Mucosa of descending colon (tissue), 3 donors: ENCODE results near the gene RNF39. TPM values are rescaled to one million over a fixed set of nuclear protein-coding genes. Genes with fewer than 3 reads are reported as not detected.
A peak's percentile ranks its signal among the peaks of the same experiment; 100 is the strongest.

Experiments
- ATAC-seq: fragments of 200-7000 bp; cut with Tn5 transposase; one replicate; pipeline ENCODE4 v1.9.1; 2020; ENCODE audit warnings: mild to moderate bottlenecking, moderate library complexity
- DNase-seq, 3 donors: peaks; one replicate each; pipeline ENCODE4 v3.0.0-alpha.2; 2020
- H3K36me3 ChIP-seq: fragments of 200-600 bp; one replicate; pipeline ENCODE4 v1.8.0; 2021; ENCODE audit warnings: low read depth, mild to moderate bottlenecking
- H3K4me1 ChIP-seq: fragments of 200-600 bp; one replicate; pipeline ENCODE4 v1.8.0; 2021; ENCODE audit warnings: low read depth, mild to moderate bottlenecking
- H3K4me3 ChIP-seq: fragments of 200-600 bp; one replicate; pipeline ENCODE4 v1.8.0; 2021; ENCODE audit warnings: mild to moderate bottlenecking
- H3K9me3 ChIP-seq: fragments of 200-600 bp; one replicate; pipeline ENCODE4 v1.8.0; 2021; ENCODE audit warnings: mild to moderate bottlenecking
- intact Hi-C, 2 donors: fragments of 100-400 bp; cut with DNase I in 1 of 2; cut with micrococcal nuclease in 1 of 2; formaldehyde crosslinking; loops; one replicate each; pipeline versions ENCODE4 v1.11.0 to v1.11.1; 2022; cut with DNase I, micrococcal nuclease
- total RNA-seq, 3 donors: library from RNA; stranded (reverse); fragmentation: NEBNext Ultra II Directional in 2 of 3; extraction: Animal tissue kit (Norgen Biotek cat#: 25700) in 2 of 3; gene quantifications; one replicate each; pipeline versions ENCODE4 v1.2.1 to v1.2.4, GENCODE V29; 2021 to 2023
- TF ChIP-seq, protein P1 (sequence below): fragments of 200-600 bp; IDR thresholded peaks from one replicate; pipeline ENCODE4 v1.8.0; 2022; ENCODE audit warnings: antibody characterized with exemption, mild to moderate bottlenecking
- donor health status: DM: no; HTN: no; CAD: no; lungs with moderate emphysema.
- donor health status: DM: no; HTN: no; CAD: no.
- donor health status: DM: no; HTN: yes; CAD: no.

The RNF39 gene
- total RNA-seq, 3 donors from 2014 or later, result 0.87 to 2.5 TPM; not detected in 1

GRCh38 chr6:30102970-30103871 is 27.7 kb upstream of the RNF39 start:
- Histone ChIP-seq H3K4me3 (no peak overlapping the region), H3K9me3 (no peaks in the 10 kb centered on the region), H3K4me1 (peaks cover 24% of the 10 kb centered on the region), H3K36me3 (no peaks in the 10 kb centered on the region)
- intact Hi-C loops, result loop anchor here in 1 of 2 donors (10.0 kb wide), 1 partner anchor 72 kb away; no protein-coding TSS in a partner anchor
- TF ChIP-seq, protein P1, sequence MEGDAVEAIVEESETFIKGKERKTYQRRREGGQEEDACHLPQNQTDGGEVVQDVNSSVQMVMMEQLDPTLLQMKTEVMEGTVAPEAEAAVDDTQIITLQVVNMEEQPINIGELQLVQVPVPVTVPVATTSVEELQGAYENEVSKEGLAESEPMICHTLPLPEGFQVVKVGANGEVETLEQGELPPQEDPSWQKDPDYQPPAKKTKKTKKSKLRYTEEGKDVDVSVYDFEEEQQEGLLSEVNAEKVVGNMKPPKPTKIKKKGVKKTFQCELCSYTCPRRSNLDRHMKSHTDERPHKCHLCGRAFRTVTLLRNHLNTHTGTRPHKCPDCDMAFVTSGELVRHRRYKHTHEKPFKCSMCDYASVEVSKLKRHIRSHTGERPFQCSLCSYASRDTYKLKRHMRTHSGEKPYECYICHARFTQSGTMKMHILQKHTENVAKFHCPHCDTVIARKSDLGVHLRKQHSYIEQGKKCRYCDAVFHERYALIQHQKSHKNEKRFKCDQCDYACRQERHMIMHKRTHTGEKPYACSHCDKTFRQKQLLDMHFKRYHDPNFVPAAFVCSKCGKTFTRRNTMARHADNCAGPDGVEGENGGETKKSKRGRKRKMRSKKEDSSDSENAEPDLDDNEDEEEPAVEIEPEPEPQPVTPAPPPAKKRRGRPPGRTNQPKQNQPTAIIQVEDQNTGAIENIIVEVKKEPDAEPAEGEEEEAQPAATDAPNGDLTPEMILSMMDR, result peak; percentile 78
- DNase-seq, result peak; percentile 89 to 97 (median 90)
- peak; percentile 73 for ATAC-seq

GRCh38 chr6:30102414-30102969 is 26.9 kb upstream of the RNF39 start:
- no peak overlapping the region for H3K4me3 ChIP-seq
- TF ChIP-seq, protein P1, result no peak
- H3K4me1 ChIP-seq, result peaks cover 26% of the 10 kb centered on the region
- intact Hi-C loops, result loop anchor here in 1 of 2 donors (10.0 kb wide), 1 partner anchor 72 kb away; no protein-coding TSS in a partner anchor
- peak; percentile 0 for ATAC-seq
- no peaks in the 10 kb centered on the region for H3K36me3 ChIP-seq
- H3K9me3 ChIP-seq, result no peaks in the 10 kb centered on the region
- peak in 1 of 3 donors; percentile 55 for DNase-seq

DNA sequence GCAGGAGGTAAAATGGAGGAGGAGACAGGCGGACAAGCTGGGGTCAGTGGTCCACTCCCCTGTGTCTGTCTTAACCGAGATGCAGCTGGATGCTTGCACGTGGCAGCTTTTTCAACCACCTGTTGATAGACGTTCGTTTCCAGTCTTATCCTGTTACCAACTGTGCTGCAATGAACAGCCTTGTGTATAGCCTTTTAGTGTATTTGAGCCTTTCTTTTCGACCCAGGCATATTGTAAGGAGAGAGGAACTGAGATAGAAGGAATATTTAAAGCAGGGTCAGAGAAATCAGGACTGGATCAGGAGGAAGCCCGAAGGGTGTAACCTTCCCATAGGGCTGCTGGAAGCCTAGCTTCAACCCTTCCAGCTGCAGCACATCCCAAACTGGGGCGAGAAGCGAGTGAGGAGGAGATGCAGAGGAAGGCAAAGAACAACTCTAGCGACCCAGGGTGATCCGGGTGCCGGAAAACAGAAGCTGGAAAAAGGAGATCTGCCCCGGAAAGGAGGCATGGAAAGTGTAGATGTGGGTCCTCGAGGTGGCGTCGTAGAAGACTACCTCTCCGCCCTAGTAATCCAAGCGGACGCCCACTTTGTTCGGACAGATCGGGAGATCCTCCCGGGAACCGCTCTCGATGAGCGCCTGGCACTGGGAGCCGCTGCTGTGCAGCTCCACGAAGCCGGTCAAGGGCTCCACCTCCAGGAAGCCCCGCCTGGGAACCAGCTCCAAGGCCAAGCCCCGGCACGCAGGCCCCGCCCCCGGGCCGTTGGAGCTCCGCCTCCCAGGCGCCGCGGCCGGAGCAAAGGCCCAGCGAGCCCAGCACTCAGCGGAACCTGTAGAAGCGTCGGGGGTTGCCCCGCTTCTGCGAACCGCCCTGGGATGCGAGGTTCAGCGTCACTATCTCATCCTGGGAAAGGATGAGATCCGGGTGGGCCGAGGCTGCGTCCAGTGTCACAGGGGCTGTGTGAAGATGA is 26.2 kb upstream of the RNF39 start:
- peaks cover 26% of the 10 kb centered on the region for H3K4me1 ChIP-seq
- ATAC-seq (peak; percentile 81), DNase-seq (peak; percentile 93 to 97 (median 95))
- no peaks in the 10 kb centered on the region for H3K9me3 ChIP-seq
- intact Hi-C loops, result loop anchor here in 1 of 2 donors (10.0 kb wide), 1 partner anchor 73 kb away; no protein-coding TSS in a partner anchor
- H3K36me3 ChIP-seq, result no peaks in the 10 kb centered on the region
- H3K4me3 ChIP-seq, result no peak overlapping the region
- TF ChIP-seq, protein P1, result no peak

DNA sequence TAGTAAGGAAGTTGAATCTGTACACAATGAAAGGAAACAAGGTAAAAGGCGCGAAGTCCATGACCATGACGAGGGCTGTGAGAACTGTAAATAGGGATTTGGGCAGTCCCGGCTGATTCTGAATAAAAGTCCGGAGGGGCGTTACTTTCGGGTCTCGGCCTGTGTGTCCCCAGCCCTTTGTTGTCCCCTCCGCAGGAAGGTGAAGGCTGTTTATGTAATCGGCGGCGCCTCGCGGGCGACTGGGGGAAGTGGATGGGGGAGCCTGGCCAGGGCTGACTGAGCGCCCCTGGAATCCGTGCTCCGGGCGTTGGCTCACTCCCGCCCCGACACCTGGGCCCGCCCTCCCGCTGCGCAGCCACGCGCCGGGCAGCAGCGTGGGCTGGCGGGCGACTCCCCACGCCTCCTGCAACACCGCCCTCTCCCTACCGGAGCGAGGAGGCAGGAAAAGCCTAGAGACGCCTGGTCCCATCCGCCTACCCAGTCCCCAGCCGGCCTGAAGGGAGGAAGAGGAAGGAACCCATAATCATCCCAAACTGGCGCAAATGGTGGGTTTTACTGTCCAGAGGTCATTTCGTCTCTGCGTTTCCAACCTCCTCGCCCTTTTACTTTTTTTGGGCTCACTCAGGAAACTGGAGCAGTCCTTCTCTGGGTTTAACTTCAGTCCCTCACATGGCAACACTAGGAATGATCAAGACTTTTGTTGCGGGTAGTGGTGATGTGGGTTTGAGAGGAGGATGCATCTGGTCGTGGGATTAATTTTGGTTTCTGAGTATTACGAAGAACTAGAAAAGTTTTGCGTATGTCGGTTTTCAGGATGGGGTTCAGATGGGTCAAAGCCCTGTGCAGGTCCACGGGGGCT is 25.2 kb upstream of the RNF39 start:
- Histone ChIP-seq H3K4me3 (no peak overlapping the region), H3K4me1 (peaks cover 26% of the 10 kb centered on the region), H3K9me3 (no peaks in the 10 kb centered on the region), H3K36me3 (no peaks in the 10 kb centered on the region)
- TF ChIP-seq, protein P1, result peak; percentile 7
- intact Hi-C loops, result loop anchor here in 1 of 2 donors (10.0 kb wide), 1 partner anchor 74 kb away; no protein-coding TSS in a partner anchor
- DNase-seq (peak; percentile 79 to 90 (median 86)), ATAC-seq (peak; percentile 71)
